Ramos (cell line): ENCODE data around the gene PALD1.
"Not testable (repeated sequence)": the region's sequence is repeated elsewhere in the genome, so short reads cannot be mapped to it uniquely, and the experiment has no call there.

Source experiments
- in situ Hi-C: fragments of 300-500 bp; cut with MboI; formaldehyde crosslinking; loops from one replicate; pipeline ENCODE4 v1.14.3; 2022; ENCODE audit warnings: low sequenced_read_pairs; ENCODE audit not compliant: unreplicated experiment

The PALD1 gene

GRCh38 chr10:70595566-70596016 lies 117.0 kb downstream of the PALD1 start:
- in situ Hi-C loops = no loop called here

- in situ Hi-C loops = no loop called here
These were observed 117.7 kb downstream of the PALD1 start for GRCh38 chr10:70596110-70596798.

DNA sequence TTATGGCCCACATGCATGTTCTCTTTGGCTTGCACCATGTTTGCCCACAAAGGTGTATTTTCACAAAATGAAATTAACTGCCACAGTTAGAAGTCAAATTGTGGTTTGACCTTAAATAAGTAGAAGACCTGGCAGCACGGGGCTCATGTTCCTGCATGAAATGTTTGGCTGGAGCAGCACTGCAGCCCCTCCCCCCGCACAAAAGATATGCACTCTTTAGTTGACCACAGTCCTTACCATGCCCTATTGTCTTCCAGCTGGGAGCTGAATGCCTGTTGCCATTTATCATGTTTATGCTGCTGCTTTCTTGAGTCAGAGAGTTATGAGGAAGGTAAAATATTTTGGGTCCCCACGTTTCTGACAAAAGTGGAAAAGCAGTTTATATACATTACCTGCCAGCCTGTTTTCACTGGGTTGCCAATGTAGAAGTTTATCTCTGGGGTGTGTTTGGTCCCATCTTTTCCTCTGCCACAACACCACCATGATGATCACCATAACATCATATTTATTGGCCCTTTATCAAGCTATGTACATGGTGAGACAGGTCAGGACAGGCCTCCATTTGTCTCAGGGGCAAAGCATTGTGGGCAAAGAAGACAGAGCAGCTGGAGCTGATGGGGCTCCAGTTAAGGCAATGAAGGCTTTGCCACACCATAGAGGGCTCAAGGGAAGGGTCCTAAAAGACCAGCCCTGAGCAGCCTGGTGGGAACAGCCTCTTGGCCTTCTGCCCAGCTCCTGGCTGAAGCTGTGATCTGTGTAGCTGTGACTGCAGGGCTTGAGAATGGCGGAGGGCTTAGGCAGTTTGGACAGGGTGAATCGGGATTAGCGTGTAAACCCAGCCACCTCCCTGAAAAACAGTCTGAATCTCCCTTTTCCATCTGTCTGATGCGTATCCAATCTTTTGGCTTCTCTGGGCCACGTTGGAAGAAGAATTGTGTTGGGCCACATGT lies 118.6 kb downstream of the PALD1 start:
- in situ Hi-C loops = no loop called here

DNA sequence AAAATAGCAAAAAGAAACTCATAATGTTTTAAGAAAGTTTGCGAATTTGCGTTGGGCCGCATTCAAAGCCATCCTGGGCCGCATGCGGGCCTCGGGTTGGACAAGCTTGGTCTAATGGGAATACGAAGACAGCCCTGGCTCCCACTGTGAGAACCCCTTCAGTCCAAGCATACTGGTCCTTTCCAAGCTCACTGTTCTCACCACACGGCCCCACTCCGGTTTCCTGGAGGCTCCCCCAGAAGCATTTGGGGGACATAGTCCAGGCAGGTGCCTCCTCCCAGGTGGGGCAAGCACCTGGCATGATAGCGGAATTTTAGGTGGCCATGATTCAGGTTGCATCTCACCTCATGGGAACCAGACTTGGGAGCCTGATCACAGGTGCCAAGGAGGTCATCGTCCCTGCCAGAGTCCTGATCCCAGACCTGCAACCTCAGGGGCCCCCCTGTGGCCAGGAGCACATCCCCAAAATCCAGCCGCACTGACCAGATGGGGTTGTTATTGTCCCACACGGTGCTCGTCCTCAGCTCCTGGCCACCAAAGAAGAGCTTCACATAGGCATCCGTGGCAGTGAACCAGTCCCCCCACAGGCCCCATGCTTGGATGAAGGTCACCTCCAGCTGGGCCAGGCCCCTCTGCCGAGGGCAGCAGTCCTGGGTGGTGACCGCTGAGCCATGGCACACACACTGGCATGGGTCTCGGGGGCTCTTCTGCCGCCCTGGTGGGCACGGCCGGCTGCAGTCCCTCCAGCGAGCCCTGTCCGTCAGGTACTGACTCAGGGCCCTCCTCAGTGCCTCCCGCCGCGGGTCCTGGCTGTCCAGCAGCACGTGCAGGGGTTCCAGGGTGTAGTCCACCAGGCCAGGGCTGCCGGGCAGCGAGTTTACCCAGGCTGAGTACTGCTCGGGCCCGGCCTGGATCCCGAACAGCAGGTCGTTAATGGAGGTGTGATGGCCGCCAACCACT lies 119.6 kb downstream of the PALD1 start:
- in situ Hi-C loops = no loop called here

DNA sequence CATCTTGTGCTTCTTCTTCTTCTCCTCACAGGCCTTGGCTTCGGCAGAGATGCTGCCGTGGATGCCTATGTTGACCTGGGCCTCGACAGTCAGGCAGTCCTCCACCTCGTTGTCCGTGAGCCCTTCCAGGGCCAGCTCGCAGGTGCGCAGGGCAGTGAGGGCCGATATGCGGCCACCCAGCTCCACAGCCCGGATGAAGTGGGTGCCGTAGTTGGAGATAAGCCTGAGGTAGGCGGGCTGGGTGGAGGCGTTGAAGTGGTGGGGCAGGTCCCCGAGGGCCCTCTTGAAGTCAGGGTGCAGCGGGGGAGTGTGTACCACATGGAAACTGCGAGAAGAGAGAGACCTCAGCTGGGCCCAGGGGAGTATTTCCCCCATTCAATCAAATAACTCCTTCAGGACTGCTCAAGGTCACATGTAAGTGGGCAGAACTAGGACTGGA lies 120.3 kb downstream of the PALD1 start:
- in situ Hi-C loops = no loop called here

GRCh38 chr10:70599319-70599718 lies 120.8 kb downstream of the PALD1 start:
- in situ Hi-C loops = no loop called here

DNA sequence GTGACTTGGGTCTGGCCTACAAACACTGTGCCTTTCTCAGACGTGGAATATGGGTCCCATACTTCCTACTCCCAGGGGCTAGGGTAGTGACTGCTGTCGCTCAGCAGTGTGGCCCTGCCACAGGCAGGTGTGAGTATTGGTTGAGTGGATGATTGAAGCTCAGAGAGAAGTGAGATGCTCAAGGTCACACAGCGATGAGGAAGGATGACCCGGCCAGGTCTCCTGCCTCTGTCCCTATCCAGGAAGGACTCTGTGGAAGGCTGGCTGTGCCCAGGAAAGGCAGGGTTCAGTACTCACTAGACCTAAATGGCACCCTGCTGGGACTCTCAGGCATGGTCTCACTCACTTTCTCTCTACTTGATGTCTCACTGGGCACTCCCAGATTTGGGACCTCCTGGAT lies 121.2 kb downstream of the PALD1 start:
- in situ Hi-C loops = no loop called here

GRCh38 chr10:70600512-70601395 lies 122.2 kb downstream of the PALD1 start:
- in situ Hi-C loops = no loop called here

DNA sequence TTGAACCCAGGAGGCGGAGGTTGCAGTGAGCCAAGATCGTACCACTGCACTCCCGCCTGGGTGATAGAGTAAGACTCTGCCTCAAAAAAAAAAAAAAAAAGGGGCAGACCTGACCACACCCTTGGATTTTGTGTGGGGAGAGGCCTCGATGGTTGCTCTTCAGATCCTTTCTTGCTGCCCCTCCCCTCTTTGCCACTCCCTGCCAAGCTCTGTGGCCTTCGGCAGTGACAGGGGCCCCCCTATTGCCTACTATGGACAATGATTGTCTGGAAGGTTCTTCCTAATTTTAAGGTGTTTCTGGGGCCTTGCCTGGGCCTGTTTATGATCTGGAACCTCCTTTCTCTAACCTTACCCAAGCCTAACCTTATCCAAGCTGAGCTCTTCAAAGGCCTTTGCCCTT lies 123.2 kb downstream of the PALD1 start:
- in situ Hi-C loops = no loop called here

DNA sequence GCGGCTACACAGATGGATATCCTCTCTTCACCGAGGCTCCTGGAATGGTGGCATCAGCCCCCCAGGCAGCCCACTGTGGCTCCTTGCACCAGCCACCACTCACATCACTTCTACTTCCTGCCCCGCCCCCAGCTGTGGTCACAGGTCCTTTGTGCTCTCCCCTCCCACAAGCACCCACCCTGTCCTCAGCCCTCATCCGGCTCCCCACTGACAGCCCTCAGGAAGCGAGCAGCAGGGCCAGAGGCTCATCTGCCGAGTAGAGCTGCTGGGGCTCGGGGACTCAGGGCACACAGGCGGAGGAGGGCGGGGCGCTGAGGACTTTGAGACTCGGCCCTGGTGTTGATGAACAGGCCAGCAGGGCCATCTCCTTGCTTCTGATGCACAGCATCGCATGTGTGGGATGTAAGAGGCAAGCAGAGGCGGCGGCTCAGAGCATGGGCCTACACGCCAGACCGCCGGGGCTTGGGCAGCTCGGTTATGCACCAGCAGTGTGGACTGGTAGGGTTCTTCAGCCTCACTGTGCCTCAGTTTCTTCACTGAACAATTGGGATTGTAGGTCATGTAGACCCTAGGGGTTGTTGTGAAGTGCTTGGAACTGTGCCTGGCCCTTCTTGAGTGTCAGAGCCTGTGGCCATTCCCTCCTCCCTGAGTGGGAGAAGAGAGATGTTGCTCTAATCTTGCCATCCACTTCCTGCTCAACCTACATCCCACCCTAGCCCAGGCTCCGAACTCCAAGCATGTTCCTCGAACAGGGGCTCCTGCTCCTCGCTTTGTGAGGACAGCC lies 124.3 kb downstream of the PALD1 start, which contains the start of gene PRF1:
TSS of gene PRF1 (minus strand) at position 77 of the 784 bp plus-strand sequence. CDS start 1,839 bp downstream, outside the sequence.
- in situ Hi-C loops = no loop called here

- in situ Hi-C loops = no loop called here
These were observed 124.9 kb downstream of the PALD1 start for GRCh38 chr10:70603449-70603801.

DNA sequence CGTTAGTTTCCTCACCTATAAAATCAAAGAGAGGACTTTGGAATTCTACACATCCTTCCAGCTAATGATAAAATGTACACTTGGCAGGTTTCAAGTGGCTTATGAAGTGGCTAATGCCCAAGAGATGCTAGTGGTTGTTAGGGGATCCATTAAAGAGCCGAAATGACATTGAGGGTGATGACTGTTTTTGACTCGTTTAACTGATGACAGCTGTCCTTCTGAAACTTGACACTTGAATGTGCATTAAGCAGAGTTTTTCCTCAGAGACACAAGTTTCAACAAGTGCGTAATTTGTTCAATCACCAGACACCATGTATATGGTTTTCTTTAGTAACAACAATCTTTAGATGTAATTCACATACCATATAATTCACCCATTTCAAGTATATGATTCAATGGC lies 125.5 kb downstream of the PALD1 start:
- in situ Hi-C loops = no loop called here

GRCh38 chr10:70605161-70605560 lies 126.6 kb downstream of the PALD1 start:
- in situ Hi-C loops = no loop called here

- in situ Hi-C loops = no loop called here
These were observed 129.4 kb downstream of the PALD1 start for GRCh38 chr10:70607936-70608335.

- in situ Hi-C loops = no loop called here
These were observed 135.4 kb downstream of the PALD1 start for GRCh38 chr10:70613941-70614340.

DNA sequence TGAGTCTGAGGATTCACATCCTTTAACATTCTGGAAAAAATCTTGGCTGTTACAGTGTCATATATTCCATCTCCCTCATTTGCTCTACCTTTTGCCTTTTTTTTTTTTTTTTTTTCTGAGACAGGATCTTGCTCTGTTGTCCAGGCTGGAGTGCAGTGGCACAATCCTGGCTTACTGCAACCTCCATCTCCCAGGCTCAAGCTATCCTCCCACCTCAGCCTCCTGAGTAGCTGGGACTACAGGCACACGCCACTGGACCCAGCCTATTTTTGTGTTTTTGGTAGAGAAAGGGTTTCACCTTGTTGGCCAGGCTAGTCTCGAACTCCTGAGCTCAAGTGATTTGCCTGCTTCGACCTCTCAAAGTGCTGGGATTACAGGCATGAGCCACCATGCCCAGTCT lies 135.8 kb downstream of the PALD1 start:
- in situ Hi-C loops = not testable (repeated sequence)

- in situ Hi-C loops = no loop called here
These were observed 136.6 kb downstream of the PALD1 start for GRCh38 chr10:70615211-70615610.

DNA sequence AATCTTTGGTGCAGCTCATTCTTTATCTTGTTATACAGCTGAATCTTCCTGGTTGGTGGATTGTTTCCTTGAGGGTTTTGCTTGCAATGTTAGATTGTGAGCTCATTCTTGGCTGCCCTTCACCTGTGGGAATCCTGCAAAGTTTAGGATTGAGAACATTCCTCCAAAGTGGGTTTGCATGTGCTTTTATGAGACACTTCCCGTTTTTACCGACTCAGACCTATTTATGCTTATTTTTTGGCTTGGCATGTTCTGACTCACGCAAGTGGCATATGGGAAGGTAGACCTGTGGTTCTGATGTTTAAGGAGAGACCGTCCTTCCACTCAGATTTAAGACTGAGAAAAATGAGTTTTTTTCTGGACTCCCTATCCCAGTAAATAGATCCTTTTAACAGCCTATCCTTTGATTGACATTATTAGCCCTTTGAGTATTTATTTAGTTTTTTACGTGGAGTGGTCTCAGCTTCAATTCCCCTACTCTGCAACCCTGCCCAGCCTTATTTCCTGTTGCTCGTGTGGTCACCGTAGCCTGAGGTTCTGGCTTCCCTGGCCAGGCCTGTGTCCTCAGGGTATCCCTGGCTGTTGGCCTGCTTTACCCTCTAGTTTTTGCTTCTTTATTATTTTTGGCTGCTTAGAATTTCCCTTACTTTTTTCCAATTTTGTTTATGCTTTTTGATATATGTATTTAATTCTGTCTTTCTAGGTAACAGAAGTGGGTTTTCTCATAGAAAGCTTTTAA lies 137.4 kb downstream of the PALD1 start:
- in situ Hi-C loops = no loop called here
